Stimulated activated CD4-positive, alpha-beta T cell treated with anti-CD3 and anti-CD28 coated beads, TNF-alpha, amount 100 ng/mL, for 24 hours (primary cell): ENCODE measurements around the gene MT1F.
A peak's percentile ranks its signal among the peaks of the same experiment; 100 is the strongest.
"Not testable (repeated sequence)": the region's sequence is repeated elsewhere in the genome, so short reads cannot be mapped to it uniquely, and the experiment has no call there.

Experiments used
- DNase-seq, 3 experiments: peaks; one replicate each; pipeline ENCODE4 v3.0.0-alpha.2; 2020; ENCODE audit warnings: low read depth in 3 of 3

MT1F gene

DNA sequence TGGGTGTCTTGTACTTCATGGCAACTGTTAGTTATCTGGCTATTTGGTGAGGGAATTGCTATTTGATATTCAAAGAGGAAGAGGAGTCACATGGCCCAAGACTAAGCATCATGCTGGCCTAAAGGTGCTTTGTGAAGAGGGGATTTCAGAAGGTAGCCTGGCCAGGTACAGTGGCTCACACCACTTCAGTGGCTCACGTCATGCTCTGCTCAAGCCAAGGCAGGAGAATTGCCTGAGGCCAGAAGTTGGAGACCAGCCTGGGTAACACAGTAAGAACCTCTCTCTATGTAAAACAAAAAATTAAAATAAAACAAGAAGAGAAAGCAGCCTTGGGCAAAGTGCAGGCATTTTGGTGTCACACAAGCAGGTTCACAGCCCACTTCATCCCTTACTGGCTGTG, 12.4 kb upstream of the MT1F start:
- no peak for DNase-seq

DNA sequence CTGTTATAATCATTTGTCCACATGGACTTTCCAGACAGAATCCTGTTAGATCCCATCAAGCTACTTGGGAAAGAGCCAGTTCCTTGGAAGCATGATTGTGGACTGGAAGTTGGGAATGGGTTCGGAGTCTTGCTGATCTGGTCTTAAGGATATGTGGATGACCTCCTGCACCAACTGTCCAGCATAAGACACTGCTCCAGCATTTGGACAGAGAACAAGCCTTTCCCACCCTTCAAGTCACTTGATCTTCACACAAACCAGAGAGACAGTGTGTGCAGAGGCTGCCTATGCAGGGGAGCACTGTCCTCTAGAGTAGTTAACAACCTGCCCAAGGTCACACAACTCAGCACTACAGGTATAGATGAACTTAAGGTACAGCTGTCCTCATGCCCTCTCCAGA, 11.9 kb upstream of the MT1F start:
- DNase-seq: no peak

DNA sequence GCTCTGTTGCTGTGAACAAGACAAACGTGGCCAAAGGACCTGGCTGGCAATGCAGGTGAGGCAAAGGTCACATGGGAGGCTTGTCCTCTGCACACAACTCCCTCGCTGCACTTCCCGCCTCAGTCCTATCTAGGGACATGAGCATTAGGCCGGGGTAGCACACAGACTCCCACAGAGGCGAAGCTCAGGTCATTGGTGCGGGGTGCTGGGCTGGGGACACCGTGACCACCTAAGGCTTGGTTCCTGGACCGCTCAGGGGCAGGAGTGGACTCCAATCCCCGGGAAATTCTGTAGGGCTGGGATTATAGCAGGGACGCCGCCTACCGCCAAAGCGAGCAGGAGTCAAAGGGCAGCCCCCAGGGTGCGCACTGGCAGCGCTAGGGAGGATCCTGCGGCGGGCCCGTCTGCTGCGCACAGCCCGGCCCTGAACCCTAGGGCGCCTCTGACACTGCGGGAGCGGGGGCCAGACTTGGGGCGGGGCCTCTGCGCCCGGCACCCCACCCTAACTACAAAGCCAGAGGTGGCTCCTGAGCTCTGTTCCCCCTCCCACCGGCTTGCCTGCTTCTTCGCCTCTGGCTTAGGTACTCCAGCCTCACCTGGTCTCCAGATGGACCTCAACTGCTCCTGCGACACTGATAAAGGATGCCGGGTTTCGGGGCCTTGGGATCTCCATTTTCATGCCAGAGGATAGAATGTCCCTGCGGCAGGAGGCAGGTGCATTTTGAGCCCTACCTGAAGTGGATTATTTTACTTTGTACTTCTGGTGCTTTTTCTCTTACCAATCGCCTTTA, 9.9 kb upstream of the MT1F start:
- no peak for DNase-seq

DNA sequence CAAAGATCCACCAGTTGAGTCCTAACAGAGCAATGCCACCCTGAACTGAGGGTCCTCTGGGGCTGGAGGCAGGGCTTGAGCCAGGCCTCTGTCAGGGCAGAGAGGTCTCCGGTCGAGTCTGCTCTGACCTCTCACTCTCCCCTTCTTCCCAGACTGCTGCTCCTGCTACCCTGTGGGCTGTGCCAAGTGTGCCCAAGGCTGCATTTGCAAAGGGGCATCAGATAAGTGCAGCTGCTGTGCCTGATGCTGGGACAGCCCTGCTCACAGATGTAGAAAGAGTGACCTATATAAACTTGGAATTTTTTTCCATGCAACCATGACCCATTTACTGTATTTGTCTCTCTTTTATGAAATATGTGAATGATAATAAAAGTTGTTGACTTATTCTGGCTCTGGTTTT, 8.5 kb upstream of the MT1F start:
- DNase-seq: no peak

DNA sequence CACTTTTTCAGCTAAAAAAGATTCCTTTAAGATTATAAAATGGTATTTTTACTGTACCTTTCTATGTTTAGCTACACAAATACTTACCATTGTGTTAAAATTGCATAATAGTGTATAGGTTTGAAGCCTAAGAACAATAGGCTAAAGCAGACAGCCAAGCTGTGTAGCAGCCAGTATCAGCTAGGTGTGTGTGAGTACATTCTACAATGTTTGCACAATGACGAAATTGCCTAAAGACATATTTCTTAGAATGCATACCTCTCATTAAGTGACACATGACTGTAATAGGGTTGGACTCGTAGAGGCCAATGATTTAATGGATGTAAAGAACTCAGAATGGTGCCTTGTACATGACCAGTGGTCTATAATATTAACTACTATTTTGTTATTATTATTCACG, 7.9 kb upstream of the MT1F start:
- no peak for DNase-seq

DNA sequence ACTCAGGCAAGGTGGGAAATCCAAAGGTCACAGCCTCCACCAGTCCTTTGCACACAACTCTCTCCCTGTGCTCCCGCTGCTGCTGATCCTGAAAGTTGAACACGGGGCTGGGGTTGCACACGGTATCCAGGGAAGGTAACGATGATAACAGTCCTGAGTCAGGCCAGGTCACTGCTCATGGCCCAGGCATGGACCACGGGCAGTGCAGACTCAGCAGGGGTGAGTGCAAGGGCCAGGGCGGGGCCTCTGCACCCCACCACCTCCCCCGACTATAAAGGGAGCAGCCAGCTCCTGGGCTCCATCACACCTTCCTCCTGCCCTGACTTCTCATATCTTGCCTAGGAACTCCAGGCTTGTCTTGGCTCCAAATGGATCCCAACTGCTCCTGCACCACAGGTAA, 6.2 kb upstream of the MT1F start, which contains the start of gene MT1B:
Gene MT1B (plus strand): TSS at position 301 of the 400 bp plus-strand sequence. CDS start 68 bp downstream, at position 369.
- no peak for DNase-seq

DNA sequence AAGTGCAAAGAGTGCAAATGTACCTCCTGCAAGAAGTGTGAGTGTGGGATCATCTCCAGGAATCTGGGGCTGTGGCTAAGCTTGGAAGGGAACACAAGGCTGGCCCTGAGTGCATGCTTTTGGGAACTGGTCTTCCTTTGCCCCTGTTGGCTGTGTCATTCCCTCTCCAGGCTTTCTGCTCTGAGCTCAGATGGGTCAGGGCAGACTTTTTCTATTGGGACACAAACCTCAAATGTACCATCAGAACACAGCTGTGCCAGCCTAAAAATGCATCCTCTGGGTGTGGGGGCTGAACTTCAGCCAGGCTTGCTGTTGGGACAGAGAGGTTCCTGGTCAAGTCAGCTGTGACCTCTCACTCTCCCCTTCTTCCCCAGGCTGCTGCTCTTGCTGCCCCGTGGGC, 5.2 kb upstream of the MT1F start:
- DNase-seq: no peak

DNA sequence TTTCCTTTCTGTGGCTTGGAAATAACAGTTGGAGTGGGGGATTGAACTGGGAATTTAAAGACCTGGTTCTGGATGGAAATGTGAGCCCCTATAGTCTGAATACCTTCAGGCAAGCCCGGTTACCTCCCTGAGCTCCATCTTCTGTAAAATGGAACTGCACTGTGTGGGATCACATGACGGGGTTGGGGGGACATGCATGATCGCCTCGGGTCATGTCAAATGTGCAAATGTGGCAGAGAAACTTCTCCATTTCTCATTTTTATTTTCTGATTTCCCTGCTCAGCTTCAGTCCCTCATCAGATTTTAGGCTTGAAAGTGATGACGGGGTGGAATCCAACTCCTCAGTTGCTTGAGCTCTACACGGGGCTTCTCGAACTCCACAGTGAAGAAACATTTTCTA, 4.5 kb upstream of the MT1F start:
- DNase-seq: no peak

DNA sequence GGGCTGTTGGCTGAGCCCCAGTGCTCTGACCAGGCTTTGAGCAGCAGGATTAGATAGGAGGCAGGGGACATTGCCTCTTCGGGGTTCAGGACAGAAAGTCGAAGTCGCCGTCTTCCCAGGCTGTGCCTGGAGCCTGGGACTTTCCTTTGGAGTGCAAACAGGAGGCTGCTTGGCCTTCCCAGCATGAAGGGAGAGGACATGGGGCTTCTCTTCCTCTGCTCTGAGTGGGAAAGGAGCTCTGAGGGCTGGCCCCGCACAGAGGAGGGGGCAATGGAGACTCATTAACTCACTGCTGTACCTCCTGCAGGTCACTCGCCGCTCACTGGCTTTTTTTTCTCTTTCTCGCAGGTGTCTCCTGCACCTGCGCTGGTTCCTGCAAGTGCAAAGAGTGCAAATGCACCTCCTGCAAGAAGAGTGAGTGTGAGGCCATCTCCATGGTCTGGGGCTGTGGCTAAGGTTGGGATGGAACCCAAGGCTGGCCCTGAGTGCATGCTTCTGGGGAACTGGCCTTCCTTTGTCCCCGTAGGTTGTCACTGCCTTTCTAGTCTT, 642 bp downstream of the MT1F start:
- DNase-seq: no peak

DNA sequence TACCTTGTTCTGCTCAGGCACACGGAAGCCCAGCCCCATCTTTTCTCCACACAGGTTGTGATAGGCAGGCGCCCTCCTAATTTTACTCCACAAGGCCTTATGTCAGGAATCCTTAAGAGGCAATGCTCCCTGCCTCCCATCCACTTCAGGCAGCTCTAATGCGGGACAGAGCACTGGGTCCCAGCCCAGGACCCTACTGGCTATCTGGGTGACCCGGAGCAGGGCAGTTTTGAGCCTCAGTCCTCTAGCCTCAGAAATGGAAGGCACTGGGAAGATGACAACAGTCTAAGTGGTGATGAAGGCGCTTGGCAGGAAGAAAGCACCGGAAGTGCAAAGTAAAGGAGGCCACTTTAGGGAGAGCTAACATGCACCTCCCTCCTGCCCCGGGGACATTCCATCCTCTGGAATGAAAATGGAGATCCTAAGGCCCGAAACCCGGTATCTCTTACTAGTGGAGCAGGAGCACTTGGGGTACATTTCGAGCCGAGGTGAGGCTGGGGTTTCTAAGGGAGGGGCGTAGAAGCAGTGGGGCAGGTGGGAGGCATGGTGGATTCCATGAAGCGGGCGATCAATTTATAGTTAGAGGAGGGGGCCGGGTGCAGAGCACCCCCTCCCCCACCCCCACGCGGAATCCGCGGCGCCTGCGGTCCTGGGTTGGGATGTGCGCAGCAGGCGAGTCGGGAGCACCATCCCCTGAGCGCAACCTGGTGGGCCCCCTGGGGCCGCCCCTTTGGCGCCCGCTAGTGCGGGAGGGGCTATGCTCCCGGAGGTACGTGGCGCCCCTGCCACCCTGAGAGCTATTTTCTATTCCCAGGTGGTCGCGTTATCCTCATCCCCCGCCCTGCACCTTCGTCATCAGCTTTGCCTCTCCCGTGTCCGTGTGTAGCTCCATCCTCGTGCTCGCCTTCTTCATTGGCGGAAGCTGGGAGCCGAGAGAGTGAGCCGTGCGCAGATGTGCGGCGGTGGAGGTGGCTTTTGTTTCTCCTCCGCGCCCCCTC, 4.9 kb downstream of the MT1F start:
- DNase-seq: peak in 1 of 3 experiments; percentile 41

DNA sequence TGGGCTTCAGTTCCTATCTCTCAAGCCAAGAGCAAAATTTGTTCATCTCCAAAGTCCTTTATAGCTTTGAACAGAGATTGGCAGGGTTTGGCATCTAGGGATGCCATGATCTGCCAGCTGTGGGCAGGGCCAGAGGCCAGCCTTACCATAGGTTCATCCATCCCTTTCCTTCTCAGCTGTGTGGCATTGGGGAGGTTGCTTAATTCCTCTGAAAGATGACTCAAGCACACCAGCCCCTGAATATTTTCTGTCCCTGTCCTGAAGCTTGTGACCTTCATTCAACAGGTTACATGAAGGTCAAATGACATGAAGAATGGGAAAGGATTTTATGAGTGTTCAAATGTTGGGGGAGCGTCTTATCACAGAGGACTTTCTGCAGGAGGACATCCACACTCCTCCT, 6.7 kb downstream of the MT1F start:
- no peak for DNase-seq

DNA sequence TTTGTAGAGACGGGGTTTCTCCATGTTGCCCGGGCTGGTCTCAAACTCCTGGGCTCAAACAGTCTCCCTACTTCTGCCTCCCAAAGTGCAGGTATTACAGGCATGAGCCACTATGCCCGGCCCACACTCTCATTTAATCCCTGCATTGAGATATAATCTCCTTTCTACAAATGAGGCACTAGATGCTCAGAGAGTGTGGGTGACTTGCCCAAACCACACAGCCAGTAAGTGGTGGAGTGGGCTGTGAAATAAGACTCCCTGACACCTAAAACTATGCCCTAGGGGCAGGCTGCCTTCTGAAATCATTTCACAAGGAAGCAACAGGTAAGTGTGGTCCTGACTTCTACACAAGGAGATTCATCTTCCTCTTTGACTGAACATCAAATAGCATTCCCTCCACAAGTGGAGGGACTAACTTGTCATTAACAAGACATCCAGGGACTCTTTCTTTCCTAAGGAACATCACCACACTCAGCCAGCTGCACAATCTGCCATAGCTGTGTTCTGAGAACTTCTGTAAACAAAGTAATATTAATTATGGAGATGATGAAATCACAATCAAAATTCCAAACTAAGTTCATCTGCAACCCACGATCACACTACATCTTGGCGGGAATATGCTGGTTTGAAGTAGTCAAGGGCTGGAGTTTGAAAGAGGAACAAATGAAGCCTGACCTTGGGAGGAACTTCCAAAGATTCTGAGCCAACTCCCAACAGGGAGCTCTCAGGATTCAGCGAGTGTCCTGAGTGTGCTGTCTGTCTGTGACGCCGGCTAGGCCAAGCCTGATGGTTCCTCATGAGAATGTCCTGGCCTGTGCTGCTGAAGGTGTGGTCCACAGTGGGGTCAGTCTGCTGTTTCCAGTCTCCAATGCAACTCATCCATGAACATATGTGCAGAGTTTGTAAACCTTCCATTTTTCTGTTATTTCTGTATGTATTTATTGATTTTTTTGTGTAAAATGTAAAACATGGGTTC, 7.8 kb downstream of the MT1F start:
- DNase-seq: not testable (repeated sequence)

DNA sequence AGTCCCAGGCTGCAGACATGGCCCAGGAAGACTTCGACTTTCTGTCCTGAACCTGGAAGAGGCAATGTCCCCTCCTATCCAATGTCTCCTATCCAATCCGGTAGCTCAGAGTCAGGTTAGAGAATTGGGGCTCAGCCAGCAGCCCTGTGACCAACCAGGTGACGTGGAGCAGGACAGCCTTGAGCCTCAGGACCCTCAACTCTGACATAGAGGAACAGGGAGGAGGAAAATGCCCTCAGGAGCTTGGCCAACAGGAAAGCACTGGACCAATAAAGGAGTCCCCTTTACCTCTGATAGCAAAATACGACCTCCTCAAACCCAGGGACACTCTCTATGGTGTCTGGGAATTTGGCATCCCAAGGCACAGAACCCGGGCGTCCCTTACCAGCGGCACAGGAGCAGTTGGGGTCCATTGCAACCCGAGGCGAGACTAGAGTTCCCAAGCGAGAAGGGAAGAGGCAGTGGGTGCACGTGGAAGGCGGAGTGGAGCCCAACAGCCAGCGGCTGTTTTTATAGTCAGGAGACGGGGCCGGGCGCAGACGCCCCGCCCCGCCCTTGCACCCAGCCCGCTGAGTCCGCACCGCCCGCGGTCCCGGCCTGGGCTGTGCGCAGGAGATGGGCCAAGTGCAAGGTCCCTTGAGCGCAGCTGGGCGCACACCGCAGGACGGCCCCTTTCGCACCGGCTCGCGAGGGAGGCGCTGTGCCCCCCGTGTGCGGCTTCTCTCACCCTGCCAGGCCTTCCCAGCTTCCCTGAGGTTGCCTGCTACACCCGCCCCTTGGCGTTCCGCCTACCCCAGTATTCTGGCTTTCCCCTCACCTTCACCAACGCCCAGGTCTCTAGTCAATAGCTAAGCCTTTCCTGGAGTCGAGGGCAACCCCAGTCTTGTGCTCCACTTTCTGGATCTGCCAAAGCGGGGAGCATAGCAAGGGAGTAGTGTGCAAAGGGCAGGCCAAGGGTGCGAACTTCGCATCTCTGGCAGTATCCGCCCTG, 10.1 kb downstream of the MT1F start, which contains the start of gene MT1G:
Gene MT1G (minus strand): TSS at position 485 of the 991 bp plus-strand sequence. CDS start 72 bp downstream, at position 413.
- peak in 1 of 3 experiments; percentile 29 for DNase-seq

DNA sequence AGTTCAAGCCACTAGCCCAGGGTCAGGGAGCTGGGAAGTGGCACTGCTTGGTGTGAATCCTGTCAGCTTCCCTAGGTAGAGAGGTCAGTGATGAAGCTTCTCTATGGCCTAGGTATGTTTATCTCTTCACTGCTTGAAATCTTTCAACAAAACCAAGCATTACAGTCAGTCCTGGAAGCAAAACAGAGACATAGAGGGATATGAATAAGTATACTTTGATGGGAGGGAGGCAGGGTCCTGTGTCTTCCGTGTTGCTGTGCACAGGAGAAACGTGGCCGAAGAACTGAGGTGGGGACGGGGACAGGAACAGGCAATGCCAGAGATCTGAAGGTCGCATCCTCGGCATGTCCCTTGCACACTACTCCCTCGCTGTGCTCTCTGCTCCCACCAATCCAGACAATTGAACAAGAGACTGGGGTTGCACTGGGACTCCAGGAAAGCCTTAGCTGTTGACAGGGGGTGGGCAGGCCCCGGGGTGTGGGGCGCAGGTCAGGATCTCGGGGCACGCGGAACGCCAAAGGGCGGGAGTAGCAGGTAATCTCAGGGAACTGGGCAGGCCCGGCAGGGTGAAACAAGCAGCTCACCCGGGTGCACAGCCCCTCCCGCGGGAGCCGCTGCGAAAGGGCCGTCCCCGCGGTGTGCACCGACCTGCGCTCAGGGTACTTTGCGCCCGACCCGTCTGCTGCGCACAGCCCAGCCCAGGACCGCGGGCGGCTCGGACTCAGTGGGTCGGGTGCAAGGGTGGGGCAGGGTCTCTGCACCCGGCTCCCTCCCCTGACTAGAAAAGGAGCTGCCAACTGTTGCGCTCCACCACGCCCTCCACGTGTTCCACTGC, 11.5 kb downstream of the MT1F start, which contains the start of gene MT1H:
Gene MT1H (plus strand): TSS at position 810 of the 835 bp plus-strand sequence. CDS start 71 bp downstream, outside the sequence.
- DNase-seq: no peak

DNA sequence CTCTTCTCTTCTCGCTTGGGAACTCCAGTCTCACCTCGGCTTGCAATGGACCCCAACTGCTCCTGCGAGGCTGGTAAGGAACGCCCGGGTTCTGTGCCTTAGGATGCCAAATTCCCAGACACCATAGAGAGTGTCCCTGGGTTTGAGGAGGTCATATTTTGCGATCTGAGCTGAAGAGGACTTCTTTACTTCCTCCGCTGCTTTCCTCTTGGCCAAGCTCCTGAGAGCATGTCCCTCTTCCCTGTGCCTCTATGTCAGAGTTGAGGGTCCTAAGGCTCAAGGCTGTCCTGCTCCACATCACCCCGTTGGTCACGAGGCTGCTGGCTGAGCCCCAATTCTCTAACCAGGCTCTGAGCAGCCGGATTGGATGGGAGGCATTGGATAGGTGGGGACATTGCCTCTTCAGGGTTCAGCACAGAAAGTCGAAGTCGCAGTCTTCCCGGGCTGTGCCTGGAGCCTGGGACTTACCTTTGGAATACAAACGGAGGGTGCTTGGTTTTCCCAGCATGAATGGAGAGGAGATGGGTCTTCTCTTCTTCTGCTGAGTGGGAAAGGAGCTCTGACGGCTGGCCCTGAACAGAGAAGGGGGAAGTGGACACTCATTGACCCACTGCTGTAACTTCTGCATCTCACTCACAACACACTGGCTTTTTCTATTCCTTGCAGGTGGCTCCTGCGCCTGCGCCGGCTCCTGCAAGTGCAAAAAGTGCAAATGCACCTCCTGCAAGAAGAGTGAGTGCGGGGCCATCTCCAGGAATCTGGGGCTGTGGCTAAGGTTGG, 12.3 kb downstream of the MT1F start:
- DNase-seq: no peak

DNA sequence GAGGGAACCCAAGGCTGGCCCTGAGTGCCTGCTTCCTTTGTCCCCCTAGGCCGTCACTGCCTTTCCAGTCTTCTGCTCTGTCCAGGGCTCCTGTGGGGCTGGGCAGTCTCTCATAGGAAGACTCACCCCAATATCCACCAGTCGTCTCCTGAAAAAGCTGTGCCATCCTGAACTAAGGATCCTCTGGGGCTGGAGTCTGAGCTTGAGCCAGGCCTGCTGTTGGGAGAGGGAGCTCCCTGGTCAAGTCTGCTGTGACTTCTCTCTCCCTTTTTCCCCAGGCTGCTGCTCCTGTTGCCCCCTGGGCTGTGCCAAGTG, 12.8 kb downstream of the MT1F start:
- DNase-seq: no peak

DNA sequence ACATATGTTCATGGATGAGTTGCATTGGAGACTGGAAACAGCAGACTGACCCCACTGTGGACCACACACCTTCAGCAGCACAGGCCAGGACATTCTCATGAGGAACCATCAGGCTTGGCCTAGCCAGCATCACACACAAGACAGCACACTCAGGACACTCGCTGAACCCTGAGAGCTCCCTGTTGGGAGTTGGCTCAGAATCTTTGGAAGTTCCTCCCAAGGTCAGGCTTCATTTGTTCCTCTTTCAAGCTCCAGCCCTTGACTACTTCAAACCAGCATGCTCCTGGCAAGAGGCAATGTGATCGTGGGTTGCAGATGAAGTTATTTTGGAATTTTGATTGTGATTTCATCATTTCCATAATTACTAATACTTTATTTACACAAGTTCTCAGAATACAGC, 13.9 kb downstream of the MT1F start:
- DNase-seq: not testable (repeated sequence)

DNA sequence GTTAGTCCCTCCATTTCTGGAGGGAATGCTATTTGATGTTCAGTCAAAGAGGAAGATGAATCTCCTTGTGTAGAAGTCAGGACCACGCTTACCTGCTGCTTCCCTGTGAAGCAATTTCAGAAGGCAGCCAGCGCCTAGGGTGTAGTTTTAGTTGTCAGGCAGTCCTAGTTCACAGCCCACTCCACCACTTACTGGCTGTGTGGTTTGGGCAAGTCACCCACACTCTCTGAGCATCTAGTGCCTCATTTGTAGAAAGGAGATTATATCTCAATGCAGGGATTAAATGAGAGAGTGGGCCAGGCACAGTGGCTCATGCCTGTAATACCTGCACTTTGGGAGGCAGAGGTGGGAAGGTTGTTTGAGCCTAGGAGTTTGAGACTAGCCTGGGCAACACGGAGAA, 14.4 kb downstream of the MT1F start:
- not testable (repeated sequence) for DNase-seq
